Amniotic stem cell (primary cell): ENCODE data around the gene FABP3.

Experiments
- DNase-seq: peaks from one replicate; lab custom pipeline; 2025; lab: John Stamatoyannopoulos, UW

Gene FABP3

GRCh38 chr1:31371121-31371959 lies 1.5 kb downstream of the FABP3 start:
- no peak for DNase-seq

DNA sequence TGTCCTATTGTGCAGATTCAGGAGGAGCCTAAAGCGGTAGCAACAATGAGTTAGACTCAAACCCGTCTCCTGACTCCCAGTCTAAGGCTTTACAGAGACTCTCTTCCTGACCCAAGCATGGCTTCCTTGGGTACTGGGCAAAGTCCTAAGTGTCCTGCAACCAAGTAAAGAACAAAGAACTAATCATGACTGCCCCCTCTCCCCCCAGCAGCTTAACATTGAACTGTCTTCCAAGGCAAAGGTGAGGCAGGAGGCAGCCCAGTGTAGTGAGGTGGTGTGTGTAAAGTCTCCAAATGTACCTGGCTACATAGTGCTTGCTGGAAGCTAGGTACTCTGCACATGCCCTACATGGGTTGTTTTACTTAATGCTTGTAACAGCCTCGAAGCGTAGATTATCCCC lies 2.3 kb downstream of the FABP3 start:
- no peak for DNase-seq

DNA sequence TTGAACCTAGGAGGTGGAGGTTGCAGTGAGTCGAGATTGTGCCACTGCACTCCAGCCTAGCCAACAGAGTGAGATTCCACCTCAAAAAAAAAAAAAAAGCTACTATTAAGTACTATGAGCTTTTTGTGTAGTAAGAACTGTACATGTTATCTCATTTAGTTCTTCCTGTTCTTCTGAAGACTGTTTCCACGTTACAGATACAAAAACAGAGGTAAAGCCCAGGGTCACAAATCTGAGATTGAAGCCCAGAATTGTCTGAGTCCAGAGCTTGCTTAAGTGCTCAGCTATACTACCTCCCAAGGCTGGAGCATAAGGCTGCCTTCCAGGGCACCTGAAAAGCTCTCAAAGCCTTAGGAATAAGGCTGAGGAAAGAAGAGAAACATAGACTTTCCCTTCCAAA lies 2.9 kb downstream of the FABP3 start:
- DNase-seq: no peak

DNA sequence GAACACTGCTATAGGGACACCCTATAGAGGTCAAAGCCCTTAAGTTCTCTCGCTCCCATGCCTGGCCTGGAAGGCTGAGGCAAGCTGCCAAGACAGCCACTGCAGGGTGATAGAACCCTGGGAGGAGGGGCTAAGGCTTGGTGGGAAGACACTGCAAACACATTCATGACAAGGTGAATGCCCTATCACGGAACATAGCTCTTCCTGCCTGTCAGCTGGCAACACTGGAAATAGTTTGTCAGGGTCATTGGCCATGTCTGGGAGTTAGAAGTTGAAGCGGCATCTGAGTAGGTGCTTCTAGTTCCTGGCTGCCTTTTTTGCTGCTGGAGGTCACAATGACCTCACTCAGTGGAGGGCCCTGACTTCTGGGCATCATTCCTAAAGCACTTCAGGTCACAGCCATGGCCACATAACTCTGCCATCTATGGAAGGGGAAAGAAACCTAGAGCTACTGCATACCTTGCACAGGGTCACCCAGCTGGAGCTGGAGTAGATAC lies 4.2 kb downstream of the FABP3 start:
- DNase-seq: no peak

- DNase-seq: no peak
Observed at GRCh38 chr1:31366796-31367195, 6.1 kb downstream of the FABP3 start.

- DNase-seq: no peak
Observed at GRCh38 chr1:31364561-31365250, 8.2 kb downstream of the FABP3 start.

- no peak for DNase-seq
Observed at GRCh38 chr1:31362032-31362431, 10.8 kb downstream of the FABP3 start.

- no peak for DNase-seq
Observed at GRCh38 chr1:31361607-31362006, 11.3 kb downstream of the FABP3 start.

GRCh38 chr1:31356427-31356826 lies 16.4 kb downstream of the FABP3 start:
- DNase-seq: no peak

GRCh38 chr1:31354283-31354682 lies 18.6 kb downstream of the FABP3 start:
- no peak for DNase-seq

- no peak for DNase-seq
Observed at GRCh38 chr1:31348449-31348848, 24.4 kb downstream of the FABP3 start.

- DNase-seq: no peak
Observed at GRCh38 chr1:31346785-31347184, 26.1 kb downstream of the FABP3 start.

- no peak for DNase-seq
Observed at GRCh38 chr1:31345635-31346034, 27.2 kb downstream of the FABP3 start.

- DNase-seq: no peak
Observed at GRCh38 chr1:31344503-31344902, 28.4 kb downstream of the FABP3 start.

GRCh38 chr1:31336687-31337467 lies 36.0 kb downstream of the FABP3 start:
- DNase-seq: no peak

DNA sequence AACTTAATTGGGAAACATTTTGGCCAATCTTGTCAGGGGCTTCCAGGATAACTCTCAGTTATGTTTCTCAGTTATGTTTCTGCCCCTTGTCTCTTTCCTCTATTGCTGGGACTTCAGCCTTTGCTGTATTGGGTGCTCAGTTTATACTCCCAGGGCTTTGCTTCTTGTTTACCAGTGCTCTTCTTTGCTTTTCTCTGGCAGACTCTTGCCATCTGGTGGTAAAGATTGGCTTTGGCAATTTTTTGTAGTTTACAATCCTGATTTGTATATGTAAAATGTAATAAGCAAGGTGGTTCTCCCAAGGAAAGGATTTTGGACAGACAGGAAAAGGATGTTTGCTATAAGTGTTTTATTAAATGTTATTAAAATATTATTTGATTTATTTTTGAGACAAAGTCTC lies 37.9 kb downstream of the FABP3 start:
- no peak for DNase-seq

- no peak for DNase-seq
Observed at GRCh38 chr1:31327381-31327780, 45.5 kb downstream of the FABP3 start.

DNA sequence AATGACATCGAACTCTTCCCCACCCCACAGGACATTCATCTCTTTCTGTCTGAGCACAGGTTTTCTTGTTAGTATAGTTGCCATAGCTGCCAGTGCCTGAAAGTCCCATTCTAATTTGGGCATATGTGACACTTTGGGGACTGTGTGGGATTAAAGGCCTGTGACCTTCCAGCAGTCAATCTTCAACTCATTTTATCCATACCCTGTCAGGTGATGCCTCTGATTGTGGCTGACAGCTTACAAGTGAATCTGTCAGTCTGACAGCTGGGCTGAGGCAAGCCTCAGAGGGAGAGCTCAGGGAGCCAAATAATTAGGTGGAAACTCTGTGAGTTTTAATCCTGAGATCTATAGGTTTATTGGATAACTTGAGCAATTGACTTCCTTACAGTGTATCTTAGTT lies 46.4 kb downstream of the FABP3 start:
- DNase-seq: no peak

- no peak for DNase-seq
Observed at GRCh38 chr1:31324992-31325391, 47.9 kb downstream of the FABP3 start.

DNA sequence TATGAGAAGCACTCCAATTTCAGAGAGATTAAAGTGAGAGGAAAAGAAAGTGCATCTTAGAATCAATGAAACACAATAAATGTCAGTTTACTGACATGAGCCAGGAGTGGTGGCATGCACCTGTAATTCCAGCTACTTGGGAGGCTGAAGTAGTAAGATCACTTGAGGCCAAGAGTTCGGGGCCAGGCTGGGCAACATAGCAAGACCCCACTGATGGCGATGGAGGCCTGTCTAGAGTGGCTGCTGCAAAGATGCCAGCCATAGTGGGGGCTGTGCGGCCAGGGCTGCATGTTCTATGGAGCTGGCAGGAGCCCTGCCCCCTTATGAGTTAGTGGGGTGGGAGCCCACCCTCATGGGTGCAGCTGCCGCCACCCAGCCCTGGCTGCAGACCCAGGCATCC lies 48.8 kb downstream of the FABP3 start:
- DNase-seq: no peak

DNA sequence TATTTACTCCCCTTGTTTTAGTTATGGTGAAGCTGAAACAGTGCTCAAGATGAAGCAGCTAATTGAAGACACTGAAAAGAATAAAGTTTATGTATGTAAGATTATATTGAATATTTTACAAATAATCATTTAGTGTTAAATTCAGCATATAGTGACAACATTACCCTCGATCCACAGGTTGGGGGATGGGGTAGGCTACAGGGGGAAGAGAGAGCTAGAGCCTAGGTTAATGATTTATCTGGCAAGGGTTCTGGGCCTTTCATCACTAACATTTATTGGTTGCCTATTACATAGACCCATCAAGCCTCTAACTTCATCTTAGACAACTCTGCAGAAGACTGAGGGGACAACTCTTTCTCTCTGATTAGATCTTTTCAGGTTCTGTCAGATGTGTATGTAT lies 54.7 kb downstream of the FABP3 start:
- DNase-seq: no peak

DNA sequence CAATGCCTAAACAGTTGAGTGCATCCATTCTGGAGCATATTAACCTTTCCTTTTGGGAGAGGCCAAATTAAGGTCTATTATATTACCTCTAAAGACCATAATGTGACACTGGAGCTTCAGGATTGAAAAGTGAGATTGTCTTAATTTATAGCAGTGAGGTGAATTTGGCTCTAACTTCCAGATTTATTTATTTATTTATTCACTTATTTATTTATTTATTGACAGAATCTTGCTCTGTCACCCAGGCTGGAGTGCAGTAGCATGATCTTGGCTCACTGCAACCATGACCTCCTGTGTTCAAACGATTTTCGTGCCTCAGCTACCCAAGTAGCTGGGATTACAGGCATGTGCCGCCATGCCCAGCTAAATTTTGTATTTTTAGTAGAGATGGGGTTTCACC lies 57.0 kb downstream of the FABP3 start:
- DNase-seq: no peak
